Endothelial cell of umbilical vein (primary cell): Measurements from ENCODE around the gene RASGEF1C. TPM values are rescaled to one million over a fixed set of nuclear protein-coding genes. Genes with fewer than 3 reads are reported as not detected.

Experiments used
- BruUV-seq: library from RNA; stranded (reverse); fragments of 400-500 nt; replicated peaks from 2 replicates; lab custom pipeline; 2021; lab: Mats Ljungman, UMichigan
- CTCF ChIA-PET: fragments of 300-600, 350-600 bp; sonication (Branson Sonifier 250); formaldehyde crosslinking; loops from one replicate; lab custom pipeline; 2021; ENCODE audit warnings: antibody characterized with exemption, inconsistent platforms; lab: Charles Lee
- POLR2A ChIA-PET: fragments of 300-600, 350-600 bp; sonication (Branson Sonifier 250); formaldehyde crosslinking; loops from one replicate; lab custom pipeline; 2021; ENCODE audit warnings: antibody characterized with exemption, inconsistent platforms; lab: Charles Lee
- DNase-seq: peaks from one replicate; pipeline ENCODE4 v3.0.0-alpha.2; 2011; ENCODE audit warnings: low read depth, low spot score
- FAIRE-seq: peaks from 2 replicates; lab custom pipeline; 2011; peaks lifted over from hg19 to GRCh38; lab: Jason Lieb, UNC
- H2AFZ ChIP-seq: 2 replicates; pipeline ENCODE4 v1.6.0; 2012; ENCODE audit warnings: low read depth, low read length, control low read depth, inconsistent platforms
- H3K27ac ChIP-seq: 2 replicates; pipeline ENCODE4 v1.5.1; 2011; ENCODE audit warnings: low read depth, mild to moderate bottlenecking, control low read depth, low read length, moderate library complexity; ENCODE audit not compliant: insufficient read depth
- H3K27me3 ChIP-seq, 2 experiments: 2 replicates each; pipeline versions ENCODE4 v1.6.0 to v1.6.1; 2011; ENCODE audit warnings: low read length in 2 of 2, mixed read lengths in 1 of 2; ENCODE audit not compliant: control insufficient read depth in 2 of 2, insufficient read depth in 2 of 2
- H3K36me3 ChIP-seq, 2 experiments: 2 replicates in 1 of 2; 3 replicates in 1 of 2; pipeline ENCODE4 v1.5.1; 2011; ENCODE audit warnings: low read length in 2 of 2, mild to moderate bottlenecking in 1 of 2, moderate library complexity in 1 of 2; ENCODE audit not compliant: control insufficient read depth in 2 of 2, insufficient read depth in 2 of 2; ENCODE audit errors: extremely low read depth in 1 of 2
- H3K4me1 ChIP-seq: 3 replicates; pipeline ENCODE4 v1.5.1; 2011; ENCODE audit warnings: mild to moderate bottlenecking, low read length; ENCODE audit not compliant: control insufficient read depth, insufficient read depth; ENCODE audit errors: extremely low read depth
- H3K4me2 ChIP-seq: 2 replicates; pipeline ENCODE4 v1.6.1; 2011; ENCODE audit warnings: low read length, control low read depth, mixed read lengths; ENCODE audit not compliant: insufficient read depth
- H3K4me3 ChIP-seq, 3 experiments: fragments of 200-600 bp in 1 of 3; sonication (generic), shearing (Covaris generic) in 1 of 3; replicated peaks in 1 of 3; 2 replicates each; pipeline ENCODE4 v1.5.1; 2011 to 2016; ENCODE audit warnings: control low read depth in 3 of 3, low read length in 3 of 3, mild to moderate bottlenecking in 2 of 3, inconsistent platforms in 1 of 3, low read depth in 1 of 3, moderate library complexity in 1 of 3; ENCODE audit not compliant: insufficient read depth in 1 of 3
- H3K79me2 ChIP-seq: 2 replicates; pipeline ENCODE4 v1.6.0; 2012; ENCODE audit warnings: low read length, inconsistent platforms; ENCODE audit not compliant: control insufficient read depth, insufficient read depth
- H3K9ac ChIP-seq: replicated peaks from 2 replicates; pipeline ENCODE3; 2011; ENCODE audit warnings: low read length, control low read depth; ENCODE audit not compliant: insufficient read depth; ENCODE audit errors: extremely low read depth
- H3K9me1 ChIP-seq: replicated peaks from 3 replicates; pipeline ENCODE4 v1.6.0; 2011; ENCODE audit warnings: mild to moderate bottlenecking, low read length; ENCODE audit not compliant: control insufficient read depth, insufficient read depth; ENCODE audit errors: extremely low read depth
- H3K9me3 ChIP-seq: replicated peaks from 2 replicates; pipeline ENCODE4 v1.5.1; 2012; ENCODE audit warnings: low read length, inconsistent platforms; ENCODE audit not compliant: control insufficient read depth, insufficient read depth
- H4K20me1 ChIP-seq: replicated peaks from 2 replicates; pipeline ENCODE3; 2011; ENCODE audit warnings: mild to moderate bottlenecking, low read length; ENCODE audit not compliant: control insufficient read depth, insufficient read depth; ENCODE audit errors: extremely low read depth
- EZH2 ChIP-seq: IDR thresholded peaks from 2 replicates; pipeline ENCODE4 v1.6.1; 2012; ENCODE audit warnings: borderline replicate concordance, low read depth, mild to moderate bottlenecking, moderate library complexity, low read length, inconsistent platforms; ENCODE audit not compliant: severe bottlenecking
- FOS ChIP-seq: IDR thresholded peaks from 2 replicates; pipeline ENCODE4 v1.6.1; 2011; ENCODE audit warnings: mild to moderate bottlenecking, low read length, moderate library complexity, borderline replicate concordance; ENCODE audit not compliant: insufficient read depth
- GATA2 ChIP-seq: IDR thresholded peaks from 2 replicates; pipeline ENCODE4 v1.7.0; 2011; ENCODE audit warnings: low read depth, mild to moderate bottlenecking, moderate library complexity, mixed read lengths, low read length; ENCODE audit not compliant: insufficient read length, insufficient read depth
- JUN ChIP-seq: IDR thresholded peaks from 2 replicates; pipeline ENCODE4 v1.6.1; 2011; ENCODE audit warnings: borderline replicate concordance, low read depth; ENCODE audit not compliant: insufficient read length, insufficient read depth
- MYC ChIP-seq: IDR thresholded peaks from one replicate; pipeline ENCODE4 v1.6.1; 2011; ENCODE audit warnings: mild to moderate bottlenecking, low read depth, low read length
- POLR2A ChIP-seq: IDR thresholded peaks from 2 replicates; pipeline ENCODE4 v1.6.1; 2012; ENCODE audit warnings: low read depth, mild to moderate bottlenecking, control low read depth, low read length
- POLR2AphosphoS5 ChIP-seq: IDR thresholded peaks from 2 replicates; pipeline ENCODE4 v1.6.1; 2012; ENCODE audit warnings: low read depth, mild to moderate bottlenecking, control low read depth, low read length, moderate library complexity; ENCODE audit not compliant: insufficient read depth
- dilution Hi-C: fragments of 300-500 bp; cut with MboI; formaldehyde crosslinking; loops from one replicate; pipeline ENCODE4 v1.15.0; 2019; ENCODE audit warnings: low sequenced_read_pairs; ENCODE audit not compliant: extremely low pct_ligation_motif_present
- intact Hi-C: fragments of 100-400 bp; cut with micrococcal nuclease; formaldehyde crosslinking; loops from one replicate; pipeline ENCODE4 v1.10.0; 2022
- polyA plus RNA-seq, 4 experiments: library from polyadenylated mRNA; depleted of rRNA in 3 of 4; stranded (reverse) in 3 of 4; unstranded in 1 of 4; fragments of >200 nt; gene quantifications; 2 replicates each; pipeline versions ENCODE4 v1.2.1 to v1.2.3, GENCODE V29; 2011 to 2012; ENCODE audit warnings: missing spikeins in 1 of 4
- total RNA-seq: library from RNA; stranded (reverse); gene quantifications from 2 replicates; pipeline ENCODE4 v1.2.3, GENCODE V29; 2021
- TF ChIP-seq, protein P1 (sequence below): IDR thresholded peaks from 2 replicates; pipeline ENCODE4 v1.6.1; 2011; ENCODE audit not compliant: insufficient read depth, insufficient read length
- TF ChIP-seq, protein P2 (sequence below), 2 donors: IDR thresholded peaks; 1 replicate in 1 of 2; 2 replicates in 1 of 2; pipeline ENCODE4 v1.5.1; 2011; ENCODE audit warnings: low read length in 2 of 2, mild to moderate bottlenecking in 2 of 2, moderate library complexity in 2 of 2, control low read depth in 1 of 2, inconsistent platforms in 1 of 2, low read depth in 1 of 2; ENCODE audit not compliant: insufficient read depth in 1 of 2; ENCODE audit errors: extremely low read depth in 1 of 2

The RASGEF1C gene
- total and polyA plus RNA-seq, 2 donors (not counting 3 experiments of a cell fraction or from before 2014, with no cell fraction given), result not detected

DNA sequence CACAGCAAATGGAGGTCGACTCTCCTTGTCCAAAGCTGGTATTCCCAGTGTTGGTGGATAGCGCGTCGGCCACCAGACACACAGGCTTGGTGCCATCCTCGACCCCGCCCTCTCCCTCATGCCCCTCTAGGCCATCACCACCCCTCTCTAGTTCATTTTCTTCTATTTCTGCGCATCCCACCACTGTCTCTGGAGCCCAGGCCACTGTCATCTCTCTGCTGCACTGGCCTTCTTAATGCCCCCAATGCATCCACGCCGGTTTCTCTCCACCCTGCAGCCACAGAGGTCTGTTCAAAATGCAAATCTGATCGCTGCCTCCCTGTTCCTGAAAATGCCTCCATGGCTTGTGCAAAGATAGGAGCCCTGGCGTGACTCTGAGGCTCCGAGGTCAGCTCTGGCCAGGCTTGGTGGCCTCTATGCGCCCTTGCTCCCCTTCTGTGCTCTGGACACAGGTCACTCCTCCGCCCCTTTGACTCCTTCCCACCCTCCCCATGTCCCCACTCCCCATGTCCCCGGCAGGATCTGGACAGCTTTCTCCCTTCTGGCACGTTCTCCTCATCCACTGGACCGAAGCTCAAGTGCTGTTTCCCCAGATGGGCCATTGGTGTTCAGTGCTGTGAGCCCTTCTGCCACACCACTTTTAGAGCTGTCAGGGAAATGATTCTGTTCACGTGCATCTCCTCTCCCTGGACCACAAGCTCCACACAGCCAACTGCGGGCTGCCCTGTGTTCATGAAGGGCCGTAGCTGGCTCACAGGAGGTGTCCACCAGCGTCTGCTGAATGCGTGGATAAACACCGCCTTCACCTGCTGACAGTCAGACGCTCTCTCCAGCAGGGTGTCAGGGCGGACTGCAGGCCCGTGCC lies 77.9 kb downstream of the RASGEF1C start:
- H3K36me3 ChIP-seq, result no peaks in the 10 kb centered on the region
- H3K4me1 ChIP-seq, result no peaks in the 10 kb centered on the region
- no peaks in the 10 kb centered on the region for H4K20me1 ChIP-seq
- no peak overlapping the region for H3K4me3 ChIP-seq
- POLR2A ChIA-PET, result interaction anchor here (0.7 kb wide), 1 partner anchor 334 kb away, joined by 8 read pairs; no protein-coding TSS in a partner anchor
- no peaks in the 10 kb centered on the region for H3K9me1 ChIP-seq
- TF ChIP-seq FOS (no peak), GATA2 (no peak), MYC (no peak), JUN (no peak), POLR2AphosphoS5 (no peak), POLR2A (no peak), EZH2 (no peak)
- TF ChIP-seq, protein P1, sequence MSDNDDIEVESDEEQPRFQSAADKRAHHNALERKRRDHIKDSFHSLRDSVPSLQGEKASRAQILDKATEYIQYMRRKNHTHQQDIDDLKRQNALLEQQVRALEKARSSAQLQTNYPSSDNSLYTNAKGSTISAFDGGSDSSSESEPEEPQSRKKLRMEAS, result no peak
- TF ChIP-seq, protein P2, sequence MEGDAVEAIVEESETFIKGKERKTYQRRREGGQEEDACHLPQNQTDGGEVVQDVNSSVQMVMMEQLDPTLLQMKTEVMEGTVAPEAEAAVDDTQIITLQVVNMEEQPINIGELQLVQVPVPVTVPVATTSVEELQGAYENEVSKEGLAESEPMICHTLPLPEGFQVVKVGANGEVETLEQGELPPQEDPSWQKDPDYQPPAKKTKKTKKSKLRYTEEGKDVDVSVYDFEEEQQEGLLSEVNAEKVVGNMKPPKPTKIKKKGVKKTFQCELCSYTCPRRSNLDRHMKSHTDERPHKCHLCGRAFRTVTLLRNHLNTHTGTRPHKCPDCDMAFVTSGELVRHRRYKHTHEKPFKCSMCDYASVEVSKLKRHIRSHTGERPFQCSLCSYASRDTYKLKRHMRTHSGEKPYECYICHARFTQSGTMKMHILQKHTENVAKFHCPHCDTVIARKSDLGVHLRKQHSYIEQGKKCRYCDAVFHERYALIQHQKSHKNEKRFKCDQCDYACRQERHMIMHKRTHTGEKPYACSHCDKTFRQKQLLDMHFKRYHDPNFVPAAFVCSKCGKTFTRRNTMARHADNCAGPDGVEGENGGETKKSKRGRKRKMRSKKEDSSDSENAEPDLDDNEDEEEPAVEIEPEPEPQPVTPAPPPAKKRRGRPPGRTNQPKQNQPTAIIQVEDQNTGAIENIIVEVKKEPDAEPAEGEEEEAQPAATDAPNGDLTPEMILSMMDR (IDR thresholded peaks at IDR 0.05; ENCODE audit: extremely low read depth in 1 of 2, insufficient read depth in 1 of 2, low read depth in 1 of 2, low read length in 2 of 2), result no peak
- H3K27ac ChIP-seq, result no peak overlapping the region
- no peaks in the 10 kb centered on the region for H3K9me3 ChIP-seq
- no peaks in the 10 kb centered on the region for H3K79me2 ChIP-seq
- no peak overlapping the region for H3K9ac ChIP-seq
- dilution Hi-C loops (no loop called here), intact Hi-C loops (no loop called here)
- DNase-seq, result no peak
- CTCF ChIA-PET, result interaction anchor here (0.7 to 1.7 kb wide), 2 partner anchors 78 to 198 kb away, joined by 4 to 7 read pairs; partner anchors contain the start of gene RASGEF1C
- no TSS peak for BruUV-seq
- no peak overlapping the region for H2AFZ ChIP-seq
- FAIRE-seq, result no peak
- H3K4me2 ChIP-seq, result no peak overlapping the region
- no peaks in the 10 kb centered on the region for H3K27me3 ChIP-seq
